Subcutaneous abdominal adipose tissue (tissue), 5 donors: Measurements from ENCODE around the gene RNF175.

ENCODE experiments used
- H3K27ac ChIP-seq: one replicate; pipeline ENCODE4 v1.7.0; 2013; ENCODE audit warnings: low read depth, mild to moderate bottlenecking, inconsistent platforms, low read length, moderate library complexity
- H3K27me3 ChIP-seq, 5 donors: one replicate each; pipeline ENCODE4 v1.7.0; 2013; ENCODE audit warnings: low read length in 5 of 5, inconsistent platforms in 1 of 5; ENCODE audit not compliant: control insufficient read depth in 5 of 5, insufficient read depth in 4 of 5
- H3K36me3 ChIP-seq, 5 donors: one replicate each; pipeline ENCODE4 v1.7.0; 2013; ENCODE audit warnings: low read length in 5 of 5; ENCODE audit not compliant: control insufficient read depth in 5 of 5, insufficient read depth in 5 of 5
- H3K4me1 ChIP-seq, 5 donors: one replicate each; pipeline ENCODE4 v1.7.0; 2013; ENCODE audit warnings: low read length in 5 of 5, mild to moderate bottlenecking in 3 of 5, moderate library complexity in 1 of 5; ENCODE audit not compliant: control insufficient read depth in 5 of 5, insufficient read depth in 5 of 5
- H3K4me3 ChIP-seq, 5 donors: one replicate each; pipeline ENCODE4 v1.7.0; 2013; ENCODE audit warnings: low read length in 5 of 5, low read depth in 1 of 5
- H3K9ac ChIP-seq, 5 donors: one replicate each; pipeline ENCODE4 v1.7.0; 2013; ENCODE audit warnings: low read length in 5 of 5, mild to moderate bottlenecking in 4 of 5, moderate library complexity in 3 of 5
- H3K9me3 ChIP-seq, 5 donors: one replicate each; pipeline ENCODE4 v1.7.0; 2013; ENCODE audit warnings: low read length in 5 of 5; ENCODE audit not compliant: control insufficient read depth in 5 of 5
- donor health status: healthy.
- donor health status: healthy.
- donor health status: healthy.
- donor health status: healthy.
- donor health status: healthy.

RNF175 gene

GRCh38 chr4:153787061-153787560 is 27.3 kb upstream of the RNF175 start:
- H3K36me3 ChIP-seq, result peaks cover 0 to 2% (median 0%) of the 10 kb centered on the region in 5 donors
- no peak overlapping the region for H3K27ac ChIP-seq
- H3K4me3 ChIP-seq, result peak overlapping the region in 2 of 5 donors; percentile 3 to 62
- H3K9me3 ChIP-seq, result no peaks in the 10 kb centered on the region
- no peak overlapping the region for H3K9ac ChIP-seq
- peaks cover 21 to 55% (median 37%) of the 10 kb centered on the region in 5 donors for H3K27me3 ChIP-seq
- peaks cover 4 to 55% (median 44%) of the 10 kb centered on the region in 5 donors for H3K4me1 ChIP-seq

DNA sequence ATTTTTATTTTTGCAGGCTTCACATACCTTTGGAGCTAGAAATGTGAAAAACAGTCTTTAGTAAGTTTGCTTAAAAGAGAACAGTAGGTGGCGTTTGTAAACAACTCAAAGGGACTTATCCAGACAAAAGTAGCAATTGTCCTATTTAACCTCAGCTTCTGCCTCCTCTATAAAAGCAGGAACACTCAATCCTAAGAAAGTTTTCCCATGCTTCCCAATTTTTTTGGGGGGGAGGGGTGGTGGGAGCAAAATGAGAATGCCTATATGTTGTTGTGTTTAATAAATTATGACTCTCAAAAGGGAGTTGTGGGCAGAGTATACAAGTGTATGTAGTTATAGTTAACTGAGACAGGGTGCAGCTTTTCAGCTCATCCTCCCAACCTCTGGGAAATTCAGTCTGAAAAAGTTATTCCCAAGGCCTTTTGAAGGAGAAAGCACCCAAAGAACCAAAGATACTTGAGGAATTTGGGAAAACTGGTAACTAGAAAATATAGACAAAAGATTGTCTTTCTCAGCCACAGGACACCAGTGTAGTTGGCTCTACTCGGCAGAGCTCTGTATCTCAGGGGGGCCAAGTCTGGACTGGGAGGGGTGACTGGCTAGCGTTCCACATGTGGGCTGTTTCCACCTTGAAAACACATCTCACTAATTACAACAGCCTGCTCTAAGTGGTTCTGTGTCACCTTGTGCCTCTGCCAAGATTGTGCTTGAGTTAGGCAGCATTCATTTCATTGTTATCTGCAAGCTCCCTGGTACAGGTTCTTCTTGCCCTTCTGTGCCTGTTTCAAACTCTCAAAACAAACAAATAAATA is 26.3 kb upstream of the RNF175 start:
- H3K4me3 ChIP-seq, result peak overlapping the region in 2 of 5 donors; percentile 4 to 8
- H3K9me3 ChIP-seq, result no peaks in the 10 kb centered on the region
- no peak overlapping the region for H3K27ac ChIP-seq
- H3K9ac ChIP-seq, result no peak overlapping the region
- H3K36me3 ChIP-seq, result peaks cover 0 to 2% (median 0%) of the 10 kb centered on the region in 5 donors
- peaks cover 2 to 51% (median 40%) of the 10 kb centered on the region in 5 donors for H3K4me1 ChIP-seq
- H3K27me3 ChIP-seq, result peaks cover 16 to 46% (median 27%) of the 10 kb centered on the region in 5 donors

DNA sequence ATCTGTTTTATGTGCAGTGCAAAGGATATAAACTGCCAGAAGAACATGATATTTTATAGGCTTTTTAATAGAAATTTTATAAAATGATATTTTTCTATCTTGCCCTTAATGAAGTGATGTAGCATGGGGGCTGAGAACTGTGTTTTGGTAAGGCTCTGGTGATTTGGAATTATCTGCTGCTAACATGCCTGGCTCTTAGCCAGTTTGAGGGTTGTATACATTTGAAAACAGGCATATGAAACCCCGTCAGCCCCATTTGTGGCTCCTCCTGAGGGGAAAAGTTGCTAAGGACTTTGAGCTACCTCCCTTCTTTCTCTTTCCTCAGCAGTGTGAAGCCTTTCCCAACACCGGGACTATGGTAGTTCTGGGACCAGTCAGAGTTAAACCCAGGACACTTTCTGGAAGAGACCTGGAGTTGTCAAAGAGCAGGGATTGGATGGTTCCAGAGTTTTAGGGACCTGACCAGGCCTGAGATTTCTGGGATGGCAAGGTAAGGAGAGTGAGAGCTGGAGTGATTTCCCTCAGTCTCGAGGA is 24.4 kb upstream of the RNF175 start:
- Histone ChIP-seq H3K9ac (no peak overlapping the region), H3K9me3 (no peaks in the 10 kb centered on the region), H3K4me1 (peaks cover 2 to 37% (median 24%) of the 10 kb centered on the region in 5 donors), H3K27me3 (peaks cover 8 to 28% (median 16%) of the 10 kb centered on the region in 5 donors), H3K4me3 (no peak overlapping the region), H3K27ac (no peak overlapping the region), H3K36me3 (peaks cover 0 to 2% (median 0%) of the 10 kb centered on the region in 5 donors)

DNA sequence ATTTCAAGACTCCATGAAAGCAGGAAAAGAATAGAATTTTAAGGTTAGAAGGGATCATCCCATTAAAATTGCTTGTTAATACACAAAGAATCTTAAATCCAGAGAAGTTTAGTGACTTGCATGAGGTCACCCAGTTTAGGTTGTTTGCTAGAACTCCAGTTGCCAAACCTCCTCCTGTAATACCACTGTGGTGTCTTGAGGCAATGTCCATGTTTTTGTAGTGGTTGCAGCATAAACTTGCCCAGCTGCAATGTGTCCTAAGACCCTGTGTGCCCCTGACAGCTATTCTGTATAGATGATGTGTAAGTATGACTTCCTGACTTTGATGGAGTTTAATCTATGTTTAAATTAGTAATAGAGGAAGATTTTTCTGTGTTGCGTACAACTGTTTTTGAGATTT is 22.8 kb upstream of the RNF175 start:
- Histone ChIP-seq H3K27ac (no peak overlapping the region), H3K9ac (no peak overlapping the region), H3K27me3 (peaks cover 0 to 13% (median 4%) of the 10 kb centered on the region in 5 donors), H3K4me3 (no peak overlapping the region), H3K9me3 (no peaks in the 10 kb centered on the region), H3K4me1 (peaks cover 0 to 20% (median 11%) of the 10 kb centered on the region in 5 donors), H3K36me3 (peaks cover 0 to 2% (median 0%) of the 10 kb centered on the region in 5 donors)

GRCh38 chr4:153781717-153782416 is 22.0 kb upstream of the RNF175 start:
- H3K36me3 ChIP-seq, result peaks cover 0 to 2% (median 0%) of the 10 kb centered on the region in 5 donors
- H3K27me3 ChIP-seq, result peaks cover 0 to 8% (median 0%) of the 10 kb centered on the region in 5 donors
- H3K4me3 ChIP-seq, result no peak overlapping the region
- H3K9me3 ChIP-seq, result no peaks in the 10 kb centered on the region
- H3K27ac ChIP-seq, result no peak overlapping the region
- H3K4me1 ChIP-seq, result peaks cover 0 to 15% (median 9%) of the 10 kb centered on the region in 5 donors
- H3K9ac ChIP-seq, result peak overlapping the region in 1 of 5 donors; percentile 12

- peaks cover 0 to 4% (median 0%) of the 10 kb centered on the region in 5 donors for H3K27me3 ChIP-seq
- peaks cover 0 to 12% (median 9%) of the 10 kb centered on the region in 5 donors for H3K4me1 ChIP-seq
- H3K36me3 ChIP-seq, result peaks cover 0 to 2% (median 0%) of the 10 kb centered on the region in 5 donors
- no peak overlapping the region for H3K27ac ChIP-seq
- H3K9ac ChIP-seq, result no peak overlapping the region
- no peak overlapping the region for H3K4me3 ChIP-seq
- no peaks in the 10 kb centered on the region for H3K9me3 ChIP-seq
These were observed 21.5 kb upstream of the RNF175 start for GRCh38 chr4:153781280-153781679.

DNA sequence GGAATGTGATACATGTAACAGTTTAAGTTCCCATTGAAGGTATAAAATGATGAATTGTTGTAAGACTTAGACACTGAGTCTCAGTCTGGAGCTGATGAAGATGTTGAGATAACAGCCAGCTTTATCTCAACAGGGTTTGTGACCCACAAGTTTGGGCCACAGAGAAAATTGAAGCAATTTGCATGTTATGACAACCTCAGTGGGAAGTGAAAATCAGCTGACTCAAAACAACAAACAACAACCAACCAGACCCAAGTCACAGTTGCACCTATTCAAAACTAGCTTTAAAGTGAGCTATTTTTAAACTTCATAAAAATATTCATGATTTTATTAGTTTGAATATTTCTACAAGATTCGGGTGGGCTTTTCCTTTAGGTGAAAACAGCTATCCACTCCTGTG is 21.1 kb upstream of the RNF175 start:
- no peaks in the 10 kb centered on the region for H3K9me3 ChIP-seq
- H3K27me3 ChIP-seq, result peaks cover 0 to under 1% (median 0%) of the 10 kb centered on the region in 5 donors
- no peak overlapping the region for H3K4me3 ChIP-seq
- H3K9ac ChIP-seq, result no peak overlapping the region
- peaks cover 0 to 11% (median 8%) of the 10 kb centered on the region in 5 donors for H3K4me1 ChIP-seq
- peaks cover 0 to 2% (median 0%) of the 10 kb centered on the region in 5 donors for H3K36me3 ChIP-seq
- no peak overlapping the region for H3K27ac ChIP-seq

DNA sequence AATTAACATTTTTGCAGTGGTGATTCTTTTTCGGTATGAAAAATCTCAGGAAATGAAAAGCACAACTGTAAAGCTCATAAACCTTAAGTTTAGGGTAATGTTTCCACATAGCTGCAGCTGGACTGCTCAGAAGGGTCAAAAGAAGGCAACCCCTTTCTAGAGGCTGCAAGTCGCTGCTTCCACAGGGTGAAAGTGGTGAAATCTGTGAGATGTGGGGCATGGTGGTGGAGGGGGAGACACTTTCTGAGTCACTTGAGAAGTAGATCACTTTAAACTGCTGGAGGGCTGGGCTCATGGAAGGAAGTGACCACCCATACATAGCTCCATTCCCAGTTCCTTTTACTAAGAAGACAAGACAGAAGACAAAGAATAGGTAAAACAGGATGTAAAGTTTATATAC is 20.4 kb upstream of the RNF175 start:
- no peak overlapping the region for H3K4me3 ChIP-seq
- no peaks in the 10 kb centered on the region for H3K27me3 ChIP-seq
- no peak overlapping the region for H3K27ac ChIP-seq
- H3K9ac ChIP-seq, result no peak overlapping the region
- peaks cover 0 to 11% (median 8%) of the 10 kb centered on the region in 5 donors for H3K4me1 ChIP-seq
- H3K36me3 ChIP-seq, result peaks cover 0 to 2% (median 0%) of the 10 kb centered on the region in 5 donors
- H3K9me3 ChIP-seq, result no peaks in the 10 kb centered on the region

GRCh38 chr4:153778383-153778782 is 18.6 kb upstream of the RNF175 start:
- H3K27me3 ChIP-seq, result no peaks in the 10 kb centered on the region
- no peak overlapping the region for H3K9ac ChIP-seq
- peaks cover 0 to 11% (median 8%) of the 10 kb centered on the region in 5 donors for H3K4me1 ChIP-seq
- no peak overlapping the region for H3K4me3 ChIP-seq
- peaks cover 0 to under 1% (median 0%) of the 10 kb centered on the region in 5 donors for H3K36me3 ChIP-seq
- H3K9me3 ChIP-seq, result no peaks in the 10 kb centered on the region
- H3K27ac ChIP-seq, result no peak overlapping the region
